GM12864 (cell line): ENCODE measurements around the gene ADAMTS2.

Source experiments
- DNase-seq: peaks from one replicate; pipeline ENCODE4 v3.0.0-alpha.2; 2011; ENCODE audit warnings: low read depth
- H3K4me3 ChIP-seq: 2 replicates; pipeline ENCODE4 v1.5.1; 2011; ENCODE audit warnings: mild to moderate bottlenecking, low read depth, low read length, control low read depth
- TF ChIP-seq, protein P1 (sequence below): IDR thresholded peaks from 2 replicates; pipeline ENCODE4 v1.5.1; 2011; ENCODE audit warnings: low read depth, mild to moderate bottlenecking, moderate library complexity, low read length, control low read depth, inconsistent platforms; ENCODE audit errors: missing control alignments

Gene ADAMTS2

DNA sequence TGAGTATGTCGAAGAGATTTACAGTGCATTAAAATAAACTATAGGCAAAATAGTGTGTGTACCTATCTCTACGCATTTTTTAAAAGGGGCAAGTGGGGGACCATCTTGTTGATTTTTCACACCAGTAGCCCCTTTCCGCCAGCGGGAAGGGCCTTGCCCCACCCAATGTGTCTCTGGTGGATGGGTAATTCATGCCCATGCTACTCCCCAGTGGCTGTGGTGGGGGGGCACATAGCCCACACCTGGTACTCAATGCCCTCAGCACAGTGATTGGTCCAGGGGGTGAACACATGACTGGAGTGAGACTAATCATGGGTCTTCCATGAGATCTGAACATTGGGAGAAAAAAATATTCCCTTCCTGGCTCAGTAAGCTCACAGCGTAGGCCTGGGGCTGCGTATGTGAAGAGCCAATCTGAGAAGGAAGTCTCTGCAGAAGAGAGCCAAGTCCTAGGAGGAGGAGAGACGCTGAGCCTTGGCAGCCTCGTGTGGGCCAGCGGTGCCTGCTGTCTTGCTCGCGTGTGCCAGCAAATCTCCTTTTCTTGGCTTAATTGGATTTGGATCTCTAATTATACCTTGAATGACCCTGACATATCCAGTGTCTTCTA, 103.4 kb downstream of the ADAMTS2 start:
- no peak overlapping the region for H3K4me3 ChIP-seq
- TF ChIP-seq, protein P1, sequence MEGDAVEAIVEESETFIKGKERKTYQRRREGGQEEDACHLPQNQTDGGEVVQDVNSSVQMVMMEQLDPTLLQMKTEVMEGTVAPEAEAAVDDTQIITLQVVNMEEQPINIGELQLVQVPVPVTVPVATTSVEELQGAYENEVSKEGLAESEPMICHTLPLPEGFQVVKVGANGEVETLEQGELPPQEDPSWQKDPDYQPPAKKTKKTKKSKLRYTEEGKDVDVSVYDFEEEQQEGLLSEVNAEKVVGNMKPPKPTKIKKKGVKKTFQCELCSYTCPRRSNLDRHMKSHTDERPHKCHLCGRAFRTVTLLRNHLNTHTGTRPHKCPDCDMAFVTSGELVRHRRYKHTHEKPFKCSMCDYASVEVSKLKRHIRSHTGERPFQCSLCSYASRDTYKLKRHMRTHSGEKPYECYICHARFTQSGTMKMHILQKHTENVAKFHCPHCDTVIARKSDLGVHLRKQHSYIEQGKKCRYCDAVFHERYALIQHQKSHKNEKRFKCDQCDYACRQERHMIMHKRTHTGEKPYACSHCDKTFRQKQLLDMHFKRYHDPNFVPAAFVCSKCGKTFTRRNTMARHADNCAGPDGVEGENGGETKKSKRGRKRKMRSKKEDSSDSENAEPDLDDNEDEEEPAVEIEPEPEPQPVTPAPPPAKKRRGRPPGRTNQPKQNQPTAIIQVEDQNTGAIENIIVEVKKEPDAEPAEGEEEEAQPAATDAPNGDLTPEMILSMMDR, result no peak
- no peak for DNase-seq

DNA sequence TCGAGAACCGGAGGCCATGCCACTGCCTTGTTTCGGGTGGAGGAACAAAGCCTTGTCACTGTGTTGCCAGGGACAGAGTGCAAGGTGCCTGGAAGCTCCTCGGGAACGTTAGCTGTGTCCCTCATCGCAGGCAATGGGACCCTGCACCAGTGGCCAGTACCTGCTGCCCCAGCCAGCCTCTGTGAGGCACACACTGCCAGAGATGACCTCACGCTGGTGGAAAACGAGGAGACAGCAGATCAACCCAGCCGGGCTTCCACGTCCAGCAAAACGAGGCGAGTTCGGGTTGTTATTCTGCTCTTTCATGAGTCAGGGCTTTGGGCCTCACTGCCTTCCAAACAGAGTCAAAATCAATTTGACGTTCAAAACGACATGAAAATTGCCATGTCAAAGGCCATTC, 104.1 kb downstream of the ADAMTS2 start:
- no peak for DNase-seq
- H3K4me3 ChIP-seq, result no peak overlapping the region
- TF ChIP-seq, protein P1, result no peak

DNA sequence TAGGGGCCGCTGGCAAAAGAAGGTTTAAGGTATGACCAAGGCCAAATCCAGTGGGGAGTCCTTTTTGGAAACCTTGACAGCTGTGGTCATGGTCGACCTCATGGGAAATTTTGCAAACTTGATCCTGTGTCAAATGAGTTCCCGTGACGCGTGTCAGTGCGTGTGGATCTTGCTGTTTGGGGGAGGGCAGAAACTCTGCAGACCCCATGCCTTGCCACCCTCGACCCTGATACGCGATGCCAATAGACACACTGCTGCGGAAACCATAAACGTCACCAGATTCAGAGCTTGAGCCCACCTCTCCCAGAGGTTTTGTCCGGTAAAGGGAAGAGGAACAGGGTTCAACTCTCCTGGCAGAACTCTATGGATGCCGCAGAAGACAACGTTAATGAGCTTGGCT, 104.7 kb downstream of the ADAMTS2 start:
- TF ChIP-seq, protein P1, result no peak
- no peak for DNase-seq
- H3K4me3 ChIP-seq, result no peak overlapping the region

DNA sequence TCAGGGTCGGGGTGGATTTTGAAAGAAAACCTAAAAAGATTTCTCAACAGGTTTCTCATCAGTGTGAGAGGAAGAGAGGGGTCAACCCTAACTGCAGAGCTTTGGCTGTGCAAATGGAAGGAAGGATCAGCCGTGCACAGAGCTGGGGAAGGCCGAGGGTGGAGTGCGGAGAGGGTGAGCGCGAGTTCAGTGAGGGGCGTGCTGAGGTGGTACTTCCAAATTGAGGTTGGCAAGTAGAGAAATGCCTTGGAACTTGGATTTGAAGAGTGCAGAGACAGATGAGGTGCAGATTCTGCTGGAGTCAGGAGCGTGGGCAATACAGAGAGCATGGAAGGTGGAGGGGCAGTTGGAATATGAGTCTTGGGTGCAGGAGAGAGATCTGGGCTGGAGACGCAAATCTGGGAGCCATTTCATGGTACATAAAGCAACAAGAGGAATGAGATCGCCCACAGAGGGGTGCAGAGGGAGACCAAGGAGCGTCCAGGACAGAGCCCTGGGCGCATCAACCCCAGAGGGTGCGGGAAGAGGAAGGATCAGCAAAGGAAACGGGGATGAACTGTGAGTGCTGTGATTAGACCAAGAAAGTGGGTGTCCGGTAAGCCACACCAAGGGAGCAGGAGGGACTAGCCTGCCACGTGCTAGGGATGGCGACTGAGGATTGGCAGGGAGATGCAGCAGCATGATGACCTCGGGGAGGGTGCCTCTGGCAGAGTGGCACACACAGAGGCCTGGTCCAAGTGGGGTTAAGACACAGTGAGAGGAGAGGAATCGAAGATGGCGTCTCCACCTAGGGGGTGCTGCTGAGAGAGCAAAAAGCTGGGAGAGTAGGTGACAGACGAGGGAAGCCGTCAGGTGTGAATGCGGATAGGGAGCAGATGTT, 105.8 kb downstream of the ADAMTS2 start:
- TF ChIP-seq, protein P1, result no peak
- DNase-seq, result no peak
- no peak overlapping the region for H3K4me3 ChIP-seq

DNA sequence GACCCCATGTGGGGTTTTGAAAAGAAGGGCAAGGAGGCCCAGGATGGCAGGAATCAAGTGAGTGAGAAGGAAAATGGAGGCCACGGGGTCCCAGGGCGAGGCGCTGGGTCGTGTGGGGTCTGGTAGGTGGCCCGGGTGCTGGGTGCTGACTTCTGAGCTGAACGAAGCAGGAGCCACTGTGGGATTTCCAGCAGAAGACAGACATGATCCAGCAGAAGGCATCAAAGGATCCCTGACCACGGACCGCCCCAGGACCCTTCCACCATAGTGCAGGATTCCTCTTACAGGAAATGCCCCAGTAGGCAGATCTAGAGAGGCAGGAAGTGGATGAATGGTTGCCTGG, 106.7 kb downstream of the ADAMTS2 start:
- no peak overlapping the region for H3K4me3 ChIP-seq
- TF ChIP-seq, protein P1, result no peak
- DNase-seq, result no peak

DNA sequence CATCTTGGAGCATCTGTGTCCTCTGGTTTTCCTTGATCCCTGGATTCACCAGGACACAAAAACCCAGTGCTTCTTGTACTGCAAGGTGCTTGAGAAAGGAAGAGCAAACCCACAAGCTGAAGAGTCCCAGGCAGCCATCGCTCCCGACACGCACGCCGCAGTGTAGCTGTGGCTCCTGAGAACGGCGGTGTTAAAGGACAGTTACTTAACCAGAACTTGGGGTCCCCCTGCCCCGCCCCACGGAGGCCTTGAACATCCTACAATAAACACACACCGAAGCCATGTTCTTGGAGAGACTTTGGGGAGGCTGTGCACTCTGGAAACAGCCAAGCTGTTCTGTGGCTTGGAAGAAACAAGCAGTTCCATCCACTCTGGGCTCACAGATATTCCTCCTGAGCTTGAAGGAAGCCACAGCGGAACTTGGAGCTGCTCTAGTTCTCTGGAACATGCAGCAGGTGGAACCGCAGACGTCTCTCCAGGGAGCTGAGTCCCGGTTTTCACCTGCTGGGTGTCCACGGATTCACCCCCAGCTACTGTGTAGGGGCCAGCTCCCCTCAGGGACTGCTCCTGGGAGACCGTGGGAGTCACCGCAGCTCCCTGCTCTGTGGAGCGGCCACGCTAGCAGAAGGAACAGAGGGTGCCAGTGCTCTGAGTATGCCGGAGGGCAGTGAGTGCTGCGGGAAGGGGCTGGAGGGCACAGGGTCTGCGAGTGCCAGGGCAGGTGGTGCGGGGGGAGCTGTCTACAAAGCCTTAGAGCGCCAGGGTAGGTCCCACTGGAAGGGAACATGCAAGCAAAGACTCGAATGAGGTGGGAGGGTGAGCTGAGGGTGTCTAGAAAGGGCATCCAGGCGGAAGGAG, 107.3 kb downstream of the ADAMTS2 start:
- TF ChIP-seq, protein P1, result no peak
- H3K4me3 ChIP-seq, result no peak overlapping the region
- DNase-seq, result no peak
